Brain microvascular endothelial cell (primary cell): ENCODE measurements around the gene CYP1A2.

Source experiments
- DNase-seq: peaks from one replicate; pipeline ENCODE4 v3.0.0-alpha.2; 2020
- H3K27ac ChIP-seq: fragments of 250-450 bp; sonication (Bioruptor Pico); 2 replicates; pipeline ENCODE4 v1.5.1; 2020; ENCODE audit warnings: mild to moderate bottlenecking, moderate library complexity
- H3K27me3 ChIP-seq: fragments of 250-450 bp; sonication (Bioruptor Pico); replicated peaks from 2 replicates; pipeline ENCODE4 v1.5.1; 2020; ENCODE audit warnings: mild to moderate bottlenecking
- H3K36me3 ChIP-seq: fragments of 250-450 bp; sonication (Bioruptor Pico); replicated peaks from 2 replicates; pipeline ENCODE4 v1.5.1; 2020; ENCODE audit warnings: mild to moderate bottlenecking
- H3K4me3 ChIP-seq: 2 replicates; pipeline ENCODE4 v1.5.1; 2011; ENCODE audit warnings: low read depth, mild to moderate bottlenecking, control low read depth, low read length, moderate library complexity
- CTCF ChIP-seq: IDR thresholded peaks from 2 replicates; pipeline ENCODE4 v1.5.1; 2011; ENCODE audit warnings: low read depth, mild to moderate bottlenecking, moderate library complexity, low read length, control low read depth, inconsistent platforms; ENCODE audit errors: missing control alignments
- in situ Hi-C: cut with HindIII; loops from 2 replicates; pipeline ENCODE4 v1.10.0; 2017; ENCODE audit warnings: low sequenced_read_pairs, low pct_ligation_motif_present

Gene CYP1A2

DNA sequence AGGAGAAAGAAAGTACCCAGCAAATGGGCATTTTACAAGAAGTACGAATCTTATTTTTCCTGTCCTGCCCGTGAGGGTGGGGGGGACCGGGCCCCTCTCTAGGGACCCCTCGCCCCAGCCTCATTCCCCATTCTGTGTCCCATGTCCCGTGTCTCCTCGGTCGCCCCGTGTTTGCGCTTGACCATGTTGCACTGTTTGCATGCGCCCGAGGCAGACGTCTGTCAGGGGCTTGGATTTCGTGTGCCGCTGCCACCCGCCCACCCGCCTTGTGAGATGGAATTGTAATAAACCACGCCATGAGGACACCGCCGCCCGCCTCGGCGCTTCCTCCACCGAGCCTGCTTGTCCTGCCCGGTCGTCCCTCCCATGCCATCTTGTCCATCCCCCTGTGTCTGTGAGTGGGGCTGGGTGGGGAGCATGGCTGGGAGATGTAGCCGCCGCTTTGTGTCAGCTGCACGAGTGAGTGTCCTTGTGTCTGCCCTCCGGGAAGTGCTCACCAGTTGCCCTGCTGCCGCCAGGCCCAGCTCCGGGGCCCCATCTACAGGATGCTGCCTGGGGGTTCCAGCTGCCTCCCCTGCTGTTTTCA lies 54.3 kb downstream of the CYP1A2 start:
- no peak for TF ChIP-seq CTCF
- DNase-seq, result no peak

GRCh38 chr15:74804935-74805334 lies 56.3 kb downstream of the CYP1A2 start:
- H3K4me3 ChIP-seq, result no peak overlapping the region
- no peak overlapping the region for H3K27ac ChIP-seq
- TF ChIP-seq CTCF, result no peak
- H3K27me3 ChIP-seq, result no peaks in the 10 kb centered on the region
- no peak for DNase-seq
- in situ Hi-C loops, result no loop called here
- H3K36me3 ChIP-seq, result peaks cover 38% of the 10 kb centered on the region

More for the DNA sequence above, 54.3 kb downstream of the CYP1A2 start:
- no peak overlapping the region for H3K27ac ChIP-seq
- in situ Hi-C loops, result no loop called here
- H3K4me3 ChIP-seq, result no peak overlapping the region
- H3K36me3 ChIP-seq, result peaks cover 50% of the 10 kb centered on the region
- H3K27me3 ChIP-seq, result no peaks in the 10 kb centered on the region
